ENCODE results near the gene AMMECR1.
"Not testable (repeated sequence)": the region's sequence is repeated elsewhere in the genome, so short reads cannot be mapped to it uniquely, and the experiment has no call there.

Gene AMMECR1

GRCh38 chrX:110229497-110230111 lies 88.3 kb downstream of the AMMECR1 start:
- peaks cover 13% of the 10 kb centered on the region for H3K4me1 ChIP-seq (ENCODE audit: insufficient read depth, poor library complexity, severe bottlenecking)
- H3K27ac ChIP-seq (ENCODE audit: poor library complexity, severe bottlenecking) = peak overlapping the region; percentile 60
- peak; percentile 72 for DNase-seq (ENCODE audit: low spot score)
- not testable (repeated sequence) for H3K27me3 ChIP-seq (ENCODE audit: insufficient read depth, poor library complexity, severe bottlenecking); H3K36me3 ChIP-seq (ENCODE audit: low read depth); H3K9me3 ChIP-seq (ENCODE audit: severe bottlenecking)
- peak overlapping the region; percentile 29 for H3K4me3 ChIP-seq (ENCODE audit: severe bottlenecking)
- ATAC-seq (ENCODE audit: low read depth) = peak; percentile 81

GRCh38 chrX:110228453-110228852 lies 89.4 kb downstream of the AMMECR1 start:
- TF ChIP-seq CTCF (IDR thresholded peaks at IDR 0.05; ENCODE audit: poor library complexity, severe bottlenecking) = no peak
- ATAC-seq (ENCODE audit: low read depth) (no peak), DNase-seq (ENCODE audit: low spot score) (no peak)
- peaks cover 13% of the 10 kb centered on the region for H3K4me1 ChIP-seq (ENCODE audit: insufficient read depth, poor library complexity, severe bottlenecking)
- H3K4me3 ChIP-seq (ENCODE audit: severe bottlenecking) = no peak overlapping the region
- no peaks in the 10 kb centered on the region for H3K9me3 ChIP-seq (ENCODE audit: severe bottlenecking)
- H3K27me3 ChIP-seq (ENCODE audit: insufficient read depth, poor library complexity, severe bottlenecking) = no peaks in the 10 kb centered on the region
- no peak overlapping the region for H3K27ac ChIP-seq (ENCODE audit: poor library complexity, severe bottlenecking)
- H3K36me3 ChIP-seq (ENCODE audit: low read depth) = no peaks in the 10 kb centered on the region

- Histone ChIP-seq H3K4me1 (ENCODE audit: insufficient read depth, poor library complexity, severe bottlenecking) (peaks cover 13% of the 10 kb centered on the region), H3K9me3 (ENCODE audit: severe bottlenecking) (no peaks in the 10 kb centered on the region), H3K27me3 (ENCODE audit: insufficient read depth, poor library complexity, severe bottlenecking) (no peaks in the 10 kb centered on the region), H3K4me3 (ENCODE audit: severe bottlenecking) (no peak overlapping the region), H3K36me3 (ENCODE audit: low read depth) (no peaks in the 10 kb centered on the region), H3K27ac (ENCODE audit: poor library complexity, severe bottlenecking) (no peak overlapping the region)
- no peak for ATAC-seq (ENCODE audit: low read depth)
- no peak for DNase-seq (ENCODE audit: low spot score)
- TF ChIP-seq CTCF (IDR thresholded peaks at IDR 0.05; ENCODE audit: poor library complexity, severe bottlenecking) = no peak
Measured at GRCh38 chrX:110226931-110227330, 91.0 kb downstream of the AMMECR1 start.

GRCh38 chrX:110224926-110225617 lies 92.8 kb downstream of the AMMECR1 start:
- no peak for ATAC-seq (ENCODE audit: low read depth)

More at GRCh38 chrX:110224926-110225617, 92.8 kb downstream of the AMMECR1 start:
- Histone ChIP-seq H3K4me3 (ENCODE audit: severe bottlenecking) (no peak overlapping the region), H3K9me3 (ENCODE audit: severe bottlenecking) (no peaks in the 10 kb centered on the region), H3K4me1 (ENCODE audit: insufficient read depth, poor library complexity, severe bottlenecking) (peaks cover 22% of the 10 kb centered on the region), H3K27ac (ENCODE audit: poor library complexity, severe bottlenecking) (no peak overlapping the region), H3K27me3 (ENCODE audit: insufficient read depth, poor library complexity, severe bottlenecking) (no peaks in the 10 kb centered on the region), H3K36me3 (ENCODE audit: low read depth) (no peaks in the 10 kb centered on the region)
- no peak for DNase-seq (ENCODE audit: low spot score)
- TF ChIP-seq CTCF (IDR thresholded peaks at IDR 0.05; ENCODE audit: poor library complexity, severe bottlenecking) = no peak

Measured in RWPE2 (cell line).